Measurements from ENCODE around the gene HOXA3. TPM values are rescaled to one million over a fixed set of nuclear protein-coding genes. Genes with fewer than 3 reads are reported as not detected.

Gene HOXA3
- total RNA-seq, 1 experiment from 2014 or later: not detected

GRCh38 chr7:27164045-27164366 is 11.6 kb upstream of the HOXA3 start:
- Histone ChIP-seq H2BK12ac (ENCODE audit: insufficient read length, low read depth, low read length) (no peak overlapping the region), H3K79me2 (ENCODE audit: insufficient read depth, low read length) (no peaks in the 10 kb centered on the region), H3K4me1 (ENCODE audit: insufficient read depth, low read length) (no peaks in the 10 kb centered on the region), H2BK120ac (ENCODE audit: low read depth, low read length, poor library complexity, severe bottlenecking) (no peak overlapping the region), H3K9ac (ENCODE audit: extremely low read depth, insufficient read length, low read length) (no peak overlapping the region), H3K56ac (ENCODE audit: insufficient read length, low read depth, low read length) (no peak overlapping the region), H3K18ac (ENCODE audit: insufficient read length, low read depth, low read length) (no peak overlapping the region), H3K27me3 (ENCODE audit: insufficient read depth, low read length) (peaks cover 97% of the 10 kb centered on the region), H2BK20ac (ENCODE audit: low read depth, low read length, poor library complexity, severe bottlenecking) (no peak overlapping the region), H3K23me2 (ENCODE audit: insufficient read length, low read depth, low read length, poor library complexity, severe bottlenecking) (no peaks in the 10 kb centered on the region), H3T11ph (ENCODE audit: low read length) (no peak overlapping the region), H2AFZ (ENCODE audit: low read length) (no peak overlapping the region), H3K4ac (ENCODE audit: low read depth, low read length) (no peak overlapping the region), H3K27ac (ENCODE audit: insufficient read length, low read depth, low read length) (no peak overlapping the region), H2BK15ac (ENCODE audit: low read depth, low read length) (no peak overlapping the region), H3K4me2 (ENCODE audit: insufficient read depth, insufficient read length, low read length) (no peak overlapping the region), H3K9me3 (ENCODE audit: control insufficient read depth, low read depth, low read length) (no peaks in the 10 kb centered on the region), H3K23ac (ENCODE audit: insufficient read length, low read depth, low read length) (no peak overlapping the region), H4K8ac (replicated peaks; ENCODE audit: insufficient read length, low read depth, low read length) (no peak overlapping the region), H4K5ac (ENCODE audit: insufficient read length, low read depth, low read length) (no peak overlapping the region), H3K14ac (ENCODE audit: insufficient read depth, low read length) (no peak overlapping the region), H2AK5ac (ENCODE audit: insufficient read length, low read length) (no peak overlapping the region), H2BK5ac (ENCODE audit: insufficient read length, low read length) (no peak overlapping the region), H4K20me1 (ENCODE audit: control insufficient read depth, insufficient read depth, insufficient read length) (no peaks in the 10 kb centered on the region), H4K91ac (ENCODE audit: insufficient read length, low read depth, low read length) (no peak overlapping the region), H3K79me1 (ENCODE audit: insufficient read depth, low read depth, low read length, poor library complexity, severe bottlenecking) (no peaks in the 10 kb centered on the region)
- peaks cover 98% of the 10 kb centered on the region for H3K27me3 Mint-ChIP-seq (ENCODE audit: low read depth)
- no peak overlapping the region; a peak in 1 of 5 replicates for H3K4me3 Mint-ChIP-seq
- H3K4me1 Mint-ChIP-seq: peaks cover 0 to 14% of the 10 kb centered on the region in 2 experiments; a peak in 3 of 4 replicates
- DNase-seq: no peak
- H3K36me3 Mint-ChIP-seq (ENCODE audit: insufficient read depth in 1 of 3, low read depth in 3 of 3): no peaks in the 10 kb centered on the region; a peak in 1 of 7 replicates
- H3K9me3 Mint-ChIP-seq: peaks cover 5 to 10% of the 10 kb centered on the region in 2 experiments
- TF ChIP-seq, protein P1, sequence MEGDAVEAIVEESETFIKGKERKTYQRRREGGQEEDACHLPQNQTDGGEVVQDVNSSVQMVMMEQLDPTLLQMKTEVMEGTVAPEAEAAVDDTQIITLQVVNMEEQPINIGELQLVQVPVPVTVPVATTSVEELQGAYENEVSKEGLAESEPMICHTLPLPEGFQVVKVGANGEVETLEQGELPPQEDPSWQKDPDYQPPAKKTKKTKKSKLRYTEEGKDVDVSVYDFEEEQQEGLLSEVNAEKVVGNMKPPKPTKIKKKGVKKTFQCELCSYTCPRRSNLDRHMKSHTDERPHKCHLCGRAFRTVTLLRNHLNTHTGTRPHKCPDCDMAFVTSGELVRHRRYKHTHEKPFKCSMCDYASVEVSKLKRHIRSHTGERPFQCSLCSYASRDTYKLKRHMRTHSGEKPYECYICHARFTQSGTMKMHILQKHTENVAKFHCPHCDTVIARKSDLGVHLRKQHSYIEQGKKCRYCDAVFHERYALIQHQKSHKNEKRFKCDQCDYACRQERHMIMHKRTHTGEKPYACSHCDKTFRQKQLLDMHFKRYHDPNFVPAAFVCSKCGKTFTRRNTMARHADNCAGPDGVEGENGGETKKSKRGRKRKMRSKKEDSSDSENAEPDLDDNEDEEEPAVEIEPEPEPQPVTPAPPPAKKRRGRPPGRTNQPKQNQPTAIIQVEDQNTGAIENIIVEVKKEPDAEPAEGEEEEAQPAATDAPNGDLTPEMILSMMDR (conservative IDR thresholded peaks at IDR 0.05): no peak
- WGBS (ENCODE audit: extremely low coverage, insufficient read length, low lambda C conversion rate): no CpG with 5 or more reads among the region's 12 CpGs
- H3K27ac Mint-ChIP-seq: no peak overlapping the region; a peak in 1 of 7 replicates

Data from H9 (cell line).